IPS-15b (cell line): ENCODE data around the gene FN3KRP.

Experiments
- H3K27me3 ChIP-seq: one replicate; pipeline ENCODE4 v1.6.1; 2013; ENCODE audit warnings: low read length; ENCODE audit not compliant: control insufficient read depth, insufficient read depth
- H3K36me3 ChIP-seq: one replicate; pipeline ENCODE4 v1.6.1; 2013; ENCODE audit warnings: low read length; ENCODE audit not compliant: control insufficient read depth, insufficient read depth
- H3K4me1 ChIP-seq: one replicate; pipeline ENCODE4 v1.6.1; 2013; ENCODE audit warnings: mild to moderate bottlenecking, low read length; ENCODE audit not compliant: control insufficient read depth, insufficient read depth
- H3K4me3 ChIP-seq: one replicate; pipeline ENCODE4 v1.5.1; 2013; ENCODE audit warnings: low read depth, low read length
- H3K9ac ChIP-seq: one replicate; pipeline ENCODE4 v1.6.1; 2013; ENCODE audit warnings: low read depth, mild to moderate bottlenecking, low read length
- H3K9me3 ChIP-seq: one replicate; pipeline ENCODE4 v1.6.1; 2013; ENCODE audit warnings: mild to moderate bottlenecking, low read length; ENCODE audit not compliant: control insufficient read depth, insufficient read depth

Gene FN3KRP, protein sequence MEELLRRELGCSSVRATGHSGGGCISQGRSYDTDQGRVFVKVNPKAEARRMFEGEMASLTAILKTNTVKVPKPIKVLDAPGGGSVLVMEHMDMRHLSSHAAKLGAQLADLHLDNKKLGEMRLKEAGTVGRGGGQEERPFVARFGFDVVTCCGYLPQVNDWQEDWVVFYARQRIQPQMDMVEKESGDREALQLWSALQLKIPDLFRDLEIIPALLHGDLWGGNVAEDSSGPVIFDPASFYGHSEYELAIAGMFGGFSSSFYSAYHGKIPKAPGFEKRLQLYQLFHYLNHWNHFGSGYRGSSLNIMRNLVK

GRCh38 chr17:82716203-82717010, at the start of gene FN3KRP:
FN3KRP (plus strand) TSS chr17:82716706; CDS start chr17:82716756, 50 bp downstream.
- Histone ChIP-seq H3K36me3 (no peaks in the 10 kb centered on the region), H3K4me3 (peak within 1 kb of the TSS; percentile 82), H3K9me3 (no peaks in the 10 kb centered on the region), H3K9ac (peak within 1 kb of the TSS; percentile 49), H3K4me1 (peaks cover 2% of the 10 kb centered on the region), H3K27me3 (no peaks in the 10 kb centered on the region)

DNA sequence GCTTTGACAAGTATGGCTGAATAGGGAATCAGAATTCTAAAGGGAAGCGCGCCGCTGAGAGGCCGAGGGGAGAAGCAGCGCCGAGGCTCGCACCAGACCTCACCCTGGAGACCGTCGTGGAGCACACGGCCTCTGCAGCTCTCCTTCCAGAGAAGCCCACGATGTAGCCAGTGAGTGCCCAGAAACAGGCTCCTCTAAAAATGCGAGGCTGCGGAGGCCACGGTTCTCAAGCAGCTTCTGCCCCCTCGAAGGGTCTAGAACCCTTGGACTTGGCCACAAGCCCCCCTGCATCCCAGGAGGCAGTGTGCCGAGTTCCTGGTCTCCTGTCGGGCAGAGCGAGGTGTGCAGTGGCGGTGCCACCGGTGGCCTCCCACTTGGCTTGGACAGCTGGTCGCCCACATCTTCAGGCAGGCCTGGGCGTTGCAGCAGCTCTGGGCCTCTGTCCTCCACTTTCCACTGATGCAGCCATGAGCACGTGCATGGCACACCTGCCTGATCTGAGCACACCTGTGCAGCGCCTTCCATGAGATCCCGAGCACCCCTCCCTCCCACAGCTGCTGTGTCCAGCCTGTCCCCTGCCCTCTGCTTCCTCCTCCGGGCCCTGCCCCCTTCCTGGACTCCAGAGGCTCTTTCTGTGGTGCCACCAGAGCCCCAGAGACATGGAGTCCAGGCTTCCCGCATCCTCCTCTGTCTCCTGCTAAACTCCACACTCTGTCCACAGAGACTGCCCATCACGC, 49.4 kb upstream of the FN3KRP start:
- no peaks in the 10 kb centered on the region for H3K27me3 ChIP-seq
- H3K4me3 ChIP-seq, result no peak overlapping the region
- no peaks in the 10 kb centered on the region for H3K36me3 ChIP-seq
- no peak overlapping the region for H3K9ac ChIP-seq
- no peaks in the 10 kb centered on the region for H3K9me3 ChIP-seq
- no peaks in the 10 kb centered on the region for H3K4me1 ChIP-seq

DNA sequence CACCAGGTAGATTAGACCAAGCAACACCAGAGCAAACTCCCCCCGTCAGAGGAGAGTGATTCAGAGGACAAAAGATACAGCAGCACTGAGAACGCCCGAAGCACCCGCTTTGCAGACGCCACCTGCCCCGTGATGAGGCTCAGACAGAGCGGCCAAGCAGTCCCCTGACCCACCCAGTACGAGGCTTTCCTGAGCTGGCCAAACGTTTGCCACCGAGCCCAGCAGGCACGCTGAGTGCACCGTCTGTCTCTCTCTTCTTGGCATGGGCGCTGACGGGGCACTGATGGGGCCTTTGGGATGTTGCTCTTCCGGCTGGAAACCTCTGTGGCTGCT, 48.9 kb upstream of the FN3KRP start:
- Histone ChIP-seq H3K9ac (no peak overlapping the region), H3K27me3 (no peaks in the 10 kb centered on the region), H3K4me3 (no peak overlapping the region), H3K9me3 (no peaks in the 10 kb centered on the region), H3K4me1 (no peaks in the 10 kb centered on the region), H3K36me3 (no peaks in the 10 kb centered on the region)

DNA sequence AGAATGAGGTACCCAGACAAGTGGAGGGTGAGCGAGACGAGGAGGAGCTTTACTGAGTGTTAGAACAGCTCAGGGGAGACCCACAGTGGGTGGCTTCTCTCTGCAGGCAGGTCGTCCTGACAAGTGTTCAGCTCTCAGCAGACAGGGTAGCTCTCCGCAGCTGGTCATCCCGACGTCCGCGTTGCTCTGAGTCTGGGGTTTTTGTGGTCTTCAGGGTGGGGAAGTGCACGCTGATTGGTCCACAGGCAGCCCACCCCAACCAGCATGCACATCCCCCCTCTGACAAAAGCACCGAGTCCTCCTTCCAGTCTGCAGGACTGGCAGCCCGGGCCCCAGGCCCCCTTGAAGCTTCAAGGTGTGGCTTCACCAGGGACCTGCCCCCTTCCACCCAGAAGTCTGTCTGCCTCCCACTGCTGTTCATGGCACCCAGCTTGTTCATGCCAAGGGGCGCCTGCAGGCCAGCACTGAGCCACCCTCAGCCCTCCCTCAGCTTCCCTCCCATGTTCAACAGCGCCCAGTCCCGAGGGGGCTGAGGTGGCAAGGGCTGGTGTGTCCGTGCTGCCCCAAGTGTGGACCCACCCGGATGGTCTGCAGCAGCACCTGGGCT, 48.4 kb upstream of the FN3KRP start:
- Histone ChIP-seq H3K9me3 (no peaks in the 10 kb centered on the region), H3K9ac (no peak overlapping the region), H3K36me3 (no peaks in the 10 kb centered on the region), H3K4me3 (no peak overlapping the region), H3K4me1 (no peaks in the 10 kb centered on the region), H3K27me3 (no peaks in the 10 kb centered on the region)

- H3K9ac ChIP-seq, result no peak overlapping the region
- H3K27me3 ChIP-seq, result no peaks in the 10 kb centered on the region
- H3K9me3 ChIP-seq, result no peaks in the 10 kb centered on the region
- H3K36me3 ChIP-seq, result no peaks in the 10 kb centered on the region
- no peaks in the 10 kb centered on the region for H3K4me1 ChIP-seq
- no peak overlapping the region for H3K4me3 ChIP-seq
Measured at GRCh38 chr17:82668631-82669099, 47.8 kb upstream of the FN3KRP start.

DNA sequence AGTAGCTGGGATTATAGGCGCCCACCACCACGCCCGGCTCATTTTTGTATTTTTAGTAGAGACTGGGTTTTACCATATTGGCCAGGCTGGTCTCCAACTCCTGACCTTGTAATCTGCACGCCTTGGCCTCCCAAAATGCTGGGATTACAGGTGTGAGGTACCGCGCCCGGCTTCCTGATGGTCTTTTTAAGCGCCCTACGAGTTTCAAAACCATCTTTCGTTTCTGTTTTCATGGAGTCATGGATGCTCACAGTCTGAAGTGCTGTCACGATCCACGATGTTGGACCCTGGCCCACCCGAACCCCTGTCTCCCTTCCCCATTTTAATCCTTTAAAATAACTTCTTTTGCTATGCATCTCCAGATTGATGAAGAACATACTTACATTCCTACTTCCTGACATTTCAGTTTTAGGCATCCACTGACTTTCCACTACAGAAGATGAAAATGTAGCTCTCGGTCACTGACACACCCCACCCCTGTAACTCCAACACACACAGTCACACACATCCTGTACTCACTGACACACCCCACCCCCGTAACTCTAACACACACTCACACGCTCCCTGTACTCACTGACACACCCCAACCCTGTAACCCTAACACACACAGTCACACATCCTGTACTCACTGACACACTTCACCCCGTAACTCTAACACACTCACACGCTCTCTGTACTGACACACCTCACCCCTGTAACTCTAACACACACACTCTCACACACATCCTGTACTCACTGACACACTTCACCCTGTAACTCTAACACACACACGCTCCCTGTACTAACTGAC, 45.6 kb upstream of the FN3KRP start:
- H3K9me3 ChIP-seq, result no peaks in the 10 kb centered on the region
- H3K36me3 ChIP-seq, result no peaks in the 10 kb centered on the region
- H3K9ac ChIP-seq, result no peak overlapping the region
- H3K4me3 ChIP-seq, result no peak overlapping the region
- no peaks in the 10 kb centered on the region for H3K4me1 ChIP-seq
- no peaks in the 10 kb centered on the region for H3K27me3 ChIP-seq

DNA sequence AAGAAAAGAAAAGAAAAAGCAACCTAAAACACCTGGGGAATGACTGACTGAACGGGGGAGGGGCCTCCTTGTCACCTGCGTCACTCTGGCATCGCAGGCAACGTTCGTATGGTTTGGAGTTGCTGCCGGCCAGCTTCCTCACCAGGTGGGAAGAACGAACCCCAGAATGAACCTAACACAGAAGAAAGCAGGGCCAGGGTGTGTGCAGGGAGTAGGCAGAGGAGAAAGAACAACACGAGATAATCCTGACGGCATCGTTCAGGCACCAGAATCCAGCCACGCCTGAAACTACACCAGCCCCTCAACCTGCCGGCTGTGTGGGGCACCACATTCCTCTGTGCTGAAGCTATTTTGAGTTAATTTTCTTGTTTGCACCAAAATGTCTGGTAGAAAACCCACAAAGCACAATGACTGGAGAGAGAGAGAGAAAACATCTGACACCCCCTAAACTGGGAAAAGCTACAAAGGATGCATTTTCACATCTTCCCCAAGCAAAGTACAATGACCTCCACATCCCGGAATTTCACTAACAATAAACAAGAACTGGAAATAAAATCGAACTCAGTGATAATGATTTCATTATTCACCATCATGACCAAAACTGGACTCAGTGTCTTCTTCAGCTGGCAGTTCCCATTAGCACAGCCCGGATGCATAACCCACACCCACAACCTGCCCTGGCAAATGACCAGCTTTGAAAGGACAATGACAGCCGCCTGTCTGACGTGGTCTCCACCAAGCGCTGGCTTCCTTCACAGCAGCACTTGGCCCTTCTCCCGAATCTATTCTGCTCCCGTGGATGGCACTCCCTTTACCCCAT, 41.6 kb upstream of the FN3KRP start:
- H3K36me3 ChIP-seq, result no peaks in the 10 kb centered on the region
- H3K4me1 ChIP-seq, result no peaks in the 10 kb centered on the region

DNA sequence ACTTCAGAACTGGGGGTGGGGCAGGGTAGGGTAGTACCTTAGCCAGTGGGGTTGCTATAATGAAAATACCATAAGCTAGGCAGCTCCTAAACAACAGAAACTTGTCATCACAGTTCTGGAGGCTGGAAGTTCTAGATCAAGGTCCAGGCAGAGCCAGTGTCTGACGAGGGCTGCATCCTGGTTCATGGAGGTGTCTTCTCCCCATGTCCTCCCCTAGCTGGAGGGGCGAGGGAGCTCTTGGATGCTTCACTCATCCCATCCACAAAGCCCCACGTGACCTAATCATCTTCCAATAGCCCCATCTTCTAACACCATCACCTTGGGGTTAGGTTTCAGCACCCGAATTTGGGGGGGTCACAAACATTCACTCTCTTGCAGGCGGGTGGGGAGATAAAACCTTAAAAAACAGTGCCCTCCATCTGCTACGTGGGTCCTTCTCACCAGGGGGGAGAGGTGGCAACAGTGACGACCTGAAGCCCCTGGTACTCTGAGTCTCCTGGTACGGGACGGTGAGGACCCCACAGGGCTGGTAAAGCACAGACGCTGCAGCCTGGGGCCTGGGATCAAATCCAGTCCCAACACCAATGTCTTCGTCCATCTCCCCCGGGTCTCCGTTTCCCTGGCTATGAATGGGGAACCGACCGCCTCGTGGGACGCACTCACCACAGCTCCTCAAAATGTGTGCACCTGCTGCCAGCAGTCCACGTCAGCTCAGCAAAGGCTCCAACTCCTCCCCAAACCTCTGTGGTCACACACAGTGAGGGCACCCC, 40.8 kb upstream of the FN3KRP start:
- Histone ChIP-seq H3K9me3 (no peaks in the 10 kb centered on the region), H3K4me1 (no peaks in the 10 kb centered on the region), H3K9ac (no peak overlapping the region), H3K27me3 (no peaks in the 10 kb centered on the region), H3K36me3 (no peaks in the 10 kb centered on the region), H3K4me3 (no peak overlapping the region)

More for the DNA sequence above, 41.6 kb upstream of the FN3KRP start:
- Histone ChIP-seq H3K4me3 (no peak overlapping the region), H3K9ac (no peak overlapping the region), H3K27me3 (no peaks in the 10 kb centered on the region), H3K9me3 (no peaks in the 10 kb centered on the region)

GRCh38 chr17:82677353-82677925, 39.1 kb upstream of the FN3KRP start:
- Histone ChIP-seq H3K27me3 (no peaks in the 10 kb centered on the region), H3K36me3 (no peaks in the 10 kb centered on the region), H3K4me1 (no peaks in the 10 kb centered on the region), H3K4me3 (no peak overlapping the region), H3K9ac (no peak overlapping the region), H3K9me3 (no peaks in the 10 kb centered on the region)
